GM03348 (cell line): ENCODE measurements around the gene ZNF598.
"Not testable (repeated sequence)": the region's sequence is repeated elsewhere in the genome, so short reads cannot be mapped to it uniquely, and the experiment has no call there.

Experiments used
- DNase-seq: peaks from one replicate; pipeline ENCODE4 v3.0.0; 2012; ENCODE audit warnings: low spot score

Gene ZNF598

GRCh38 chr16:1958143-1958491, 51.5 kb downstream of the ZNF598 start:
- DNase-seq: not testable (repeated sequence)

- not testable (repeated sequence) for DNase-seq
Observed at GRCh38 chr16:1957434-1958142, 52.0 kb downstream of the ZNF598 start.

- DNase-seq: no peak
Observed at GRCh38 chr16:1953734-1954133, 55.9 kb downstream of the ZNF598 start.

- no peak for DNase-seq
Observed at GRCh38 chr16:1950559-1950958, 59.1 kb downstream of the ZNF598 start.

GRCh38 chr16:1950047-1950446, 59.6 kb downstream of the ZNF598 start:
- DNase-seq: no peak

- no peak for DNase-seq
Observed at GRCh38 chr16:1949507-1949906, 60.1 kb downstream of the ZNF598 start.
